HEK293T (cell line): ENCODE measurements around the gene SPRED3.

ENCODE experiments used
- ARNT ChIP-seq: fragments of 450-650 bp; IDR thresholded peaks from 2 replicates; pipeline ENCODE4 v1.6.1; 2017; ENCODE audit warnings: mild to moderate bottlenecking
- ELF4 ChIP-seq: fragments of 450-650 bp; IDR thresholded peaks from 2 replicates; pipeline ENCODE4 v1.6.1; 2017; ENCODE audit warnings: antibody characterized with exemption
- FOXA1 ChIP-seq: fragments of 450-650 bp; IDR thresholded peaks from 2 replicates; pipeline ENCODE4 v1.6.1; 2016; ENCODE audit warnings: mild to moderate bottlenecking
- FOXM1 ChIP-seq: fragments of 450-650 bp; IDR thresholded peaks from 2 replicates; pipeline ENCODE4 v1.6.1; 2017; ENCODE audit warnings: mild to moderate bottlenecking, borderline replicate concordance
- HDGF ChIP-seq: fragments of 450-650 bp; IDR thresholded peaks from 2 replicates; pipeline ENCODE4 v1.6.1; 2017; ENCODE audit warnings: antibody characterized with exemption, borderline replicate concordance
- L3MBTL2 ChIP-seq: fragments of 450-650 bp; conservative IDR thresholded peaks from 2 replicates; pipeline ENCODE4 v1.6.1; 2016; ENCODE audit warnings: mild to moderate bottlenecking
- LEF1 ChIP-seq: fragments of 450-650 bp; IDR thresholded peaks from 2 replicates; pipeline ENCODE4 v1.6.1; 2017; ENCODE audit warnings: mild to moderate bottlenecking, borderline replicate concordance
- NFRKB ChIP-seq: fragments of 450-650 bp; IDR thresholded peaks from 2 replicates; pipeline ENCODE4 v1.6.1; 2016; ENCODE audit warnings: mild to moderate bottlenecking, moderate library complexity
- PKNOX1 ChIP-seq: fragments of 450-650 bp; IDR thresholded peaks from 2 replicates; pipeline ENCODE4 v1.6.1; 2016
- SP1 ChIP-seq: fragments of 450-650 bp; IDR thresholded peaks from 2 replicates; pipeline ENCODE4 v1.6.1; 2017
- SUZ12 ChIP-seq: fragments of 450-650 bp; IDR thresholded peaks from 2 replicates; pipeline ENCODE4 v1.6.1; 2016; ENCODE audit warnings: mild to moderate bottlenecking
- TARDBP ChIP-seq: fragments of 450-650 bp; IDR thresholded peaks from 2 replicates; pipeline ENCODE4 v1.6.1; 2016

GRCh38 chr19:38350883-38351282 lies 37.6 kb upstream of the SPRED3 start:
- TF ChIP-seq FOXM1 (no peak), ELF4 (no peak), SP1 (no peak), NFRKB (no peak), PKNOX1 (no peak), FOXA1 (no peak), L3MBTL2 (no peak), SUZ12 (no peak), TARDBP (no peak), ARNT (no peak), HDGF (no peak), LEF1 (no peak)
